NCI-H345 treated with DMSO at 0.1 percent for 48 hours (cell line): ENCODE data around the gene EFCAB10.
"Not testable (repeated sequence)": the region's sequence is repeated elsewhere in the genome, so short reads cannot be mapped to it uniquely, and the experiment has no call there.

Experiments used
- DNase-seq: peaks from one replicate; lab custom pipeline; 2025; ENCODE audit not compliant: unreplicated experiment; lab: John Stamatoyannopoulos, UW

Gene EFCAB10

DNA sequence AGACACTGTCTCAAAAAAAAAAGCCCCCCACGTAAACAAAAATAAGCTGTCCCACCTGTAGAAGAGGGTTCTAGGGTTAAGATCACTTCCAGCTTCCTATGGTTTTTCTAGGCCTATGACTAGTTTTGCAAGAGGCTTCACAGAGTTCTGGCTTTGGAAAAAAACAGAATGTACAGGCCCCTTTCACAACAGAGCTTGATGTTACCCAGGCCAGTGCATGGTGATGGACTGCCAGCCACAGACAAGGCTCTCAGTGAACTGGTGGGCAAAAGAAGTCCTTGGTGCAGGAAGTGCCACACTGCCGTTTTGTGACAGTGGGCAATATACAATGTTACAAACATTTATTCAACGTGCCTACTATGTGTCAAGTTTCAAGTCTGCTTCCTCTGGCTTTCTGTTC, 18.3 kb upstream of the EFCAB10 start:
- no peak for DNase-seq

DNA sequence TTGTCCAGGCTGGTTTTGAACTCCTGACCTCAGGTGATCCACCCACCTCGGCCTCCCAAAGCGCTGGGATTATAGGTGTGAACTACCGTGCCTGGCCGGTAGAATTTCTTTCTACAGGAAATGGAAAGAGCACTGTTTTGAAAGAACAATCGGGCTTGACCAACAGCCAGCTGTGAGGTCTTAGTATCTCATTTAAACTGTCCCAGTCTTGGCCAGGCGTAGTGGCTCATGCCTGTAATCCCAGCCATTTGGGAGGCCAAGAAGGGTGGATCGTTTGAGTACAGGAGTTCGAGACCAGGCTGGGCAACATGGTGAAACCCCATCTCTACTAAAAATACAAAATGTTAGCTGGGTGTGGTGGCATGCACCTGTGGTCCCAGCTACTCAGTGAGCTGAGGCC, 17.8 kb upstream of the EFCAB10 start:
- DNase-seq, result not testable (repeated sequence)

DNA sequence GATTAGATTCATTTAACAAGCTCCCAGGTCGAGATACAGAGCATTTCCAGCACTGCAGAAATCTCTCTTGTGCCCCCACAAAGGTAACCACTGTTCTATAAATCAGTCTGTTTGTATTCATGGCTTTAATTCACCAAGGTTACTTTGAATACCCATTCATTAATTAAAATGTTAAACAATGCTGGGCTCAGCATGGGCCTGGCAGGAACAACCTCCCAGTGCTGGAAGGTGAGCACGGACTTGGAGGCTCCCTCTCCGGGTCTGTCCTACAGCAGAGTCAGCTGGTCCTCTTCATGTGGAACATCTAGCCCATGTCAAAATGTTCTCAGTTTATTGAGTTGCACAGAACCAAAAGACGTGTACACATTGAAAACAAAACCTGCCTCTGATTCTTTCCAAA, 15.6 kb upstream of the EFCAB10 start:
- DNase-seq, result no peak

DNA sequence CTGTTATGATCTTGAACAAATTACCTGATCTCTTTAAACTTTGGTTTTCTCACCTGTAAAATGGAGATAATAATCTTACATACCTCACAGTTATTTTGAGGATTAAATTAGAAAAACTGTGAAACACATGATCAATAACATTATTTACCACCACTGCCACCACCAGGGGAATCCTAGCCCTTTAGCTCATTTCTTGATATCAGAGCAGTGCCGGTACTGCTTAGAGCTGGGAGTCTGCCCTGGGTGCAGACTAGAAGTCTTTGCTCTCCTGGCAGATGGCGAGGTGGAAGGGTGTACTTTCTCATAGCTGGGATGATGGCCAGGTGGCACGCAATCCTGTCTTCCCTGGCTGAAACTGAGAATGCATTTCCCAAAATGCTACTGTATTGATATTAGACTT, 12.7 kb upstream of the EFCAB10 start:
- no peak for DNase-seq

DNA sequence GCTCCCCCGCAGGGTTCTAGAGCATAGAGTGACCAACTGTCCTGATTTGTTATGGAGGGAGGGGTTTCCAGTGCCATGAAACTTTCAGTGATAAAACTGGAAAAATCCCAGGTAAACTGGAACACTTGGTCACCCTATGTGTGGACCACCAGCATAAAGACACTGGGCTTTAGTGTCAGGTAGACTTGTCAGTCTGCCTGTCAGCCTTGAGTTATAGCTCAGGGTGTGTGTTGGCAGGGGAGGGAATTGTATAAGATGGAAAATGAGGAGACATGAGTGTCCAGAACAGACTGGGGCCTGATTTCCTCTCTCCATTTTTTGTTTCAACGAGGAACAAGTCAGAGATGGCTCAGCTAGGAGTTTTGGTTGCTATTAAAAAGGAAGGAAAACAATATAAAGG, 10.2 kb upstream of the EFCAB10 start:
- no peak for DNase-seq

DNA sequence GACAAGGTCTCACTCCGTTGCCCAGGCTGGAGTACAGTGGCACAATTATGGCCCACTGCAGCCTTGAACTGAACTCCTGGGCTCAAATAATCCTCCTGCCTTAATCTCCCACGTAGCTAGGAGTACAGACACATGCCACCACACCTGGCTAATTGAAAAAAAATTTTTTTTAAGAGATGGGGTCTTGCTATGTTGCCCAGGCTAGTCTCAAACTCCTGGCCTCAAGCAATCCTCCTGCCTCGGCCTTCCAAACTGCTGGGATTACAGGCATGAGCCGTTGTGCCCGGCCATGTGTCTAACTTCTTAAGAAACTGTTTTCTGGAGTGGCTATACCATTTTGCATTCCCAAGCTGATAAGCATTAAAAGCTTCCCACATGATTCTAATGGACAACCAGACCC, 9.5 kb upstream of the EFCAB10 start:
- no peak for DNase-seq

DNA sequence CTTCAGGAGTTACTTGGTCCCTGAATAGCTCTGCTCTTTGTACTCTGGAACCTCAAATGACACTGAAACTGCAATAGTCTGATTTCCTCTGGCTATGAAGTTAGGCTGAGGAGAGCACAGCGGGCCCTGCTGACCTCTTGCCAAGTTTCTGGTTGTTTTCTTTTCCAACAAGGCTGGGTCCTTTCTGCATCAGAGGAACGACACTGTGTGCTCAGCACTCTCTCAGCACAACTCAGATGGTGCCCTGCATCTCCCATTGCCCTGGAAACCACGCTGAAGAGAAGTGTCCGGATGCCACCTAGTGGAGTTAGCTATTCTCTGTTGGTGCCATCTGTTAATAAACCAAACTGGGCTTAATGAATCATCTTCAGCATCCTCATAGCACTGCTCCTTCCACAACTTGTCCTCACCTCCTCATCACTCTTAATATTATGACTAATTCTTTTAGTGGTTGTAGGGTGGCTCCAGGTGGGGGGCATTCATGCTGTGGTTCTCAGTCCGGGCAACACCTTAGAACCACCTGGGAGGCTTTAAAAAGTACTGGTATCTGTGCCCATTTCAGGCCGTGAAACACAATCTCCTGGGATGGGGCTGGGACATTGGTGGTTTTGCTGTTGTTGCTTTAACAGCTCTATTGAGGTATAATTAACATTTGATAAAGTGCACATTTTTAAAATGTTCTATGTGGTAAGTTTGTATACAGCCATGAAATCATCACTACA, 8.2 kb upstream of the EFCAB10 start:
- peak; percentile 75 for DNase-seq

DNA sequence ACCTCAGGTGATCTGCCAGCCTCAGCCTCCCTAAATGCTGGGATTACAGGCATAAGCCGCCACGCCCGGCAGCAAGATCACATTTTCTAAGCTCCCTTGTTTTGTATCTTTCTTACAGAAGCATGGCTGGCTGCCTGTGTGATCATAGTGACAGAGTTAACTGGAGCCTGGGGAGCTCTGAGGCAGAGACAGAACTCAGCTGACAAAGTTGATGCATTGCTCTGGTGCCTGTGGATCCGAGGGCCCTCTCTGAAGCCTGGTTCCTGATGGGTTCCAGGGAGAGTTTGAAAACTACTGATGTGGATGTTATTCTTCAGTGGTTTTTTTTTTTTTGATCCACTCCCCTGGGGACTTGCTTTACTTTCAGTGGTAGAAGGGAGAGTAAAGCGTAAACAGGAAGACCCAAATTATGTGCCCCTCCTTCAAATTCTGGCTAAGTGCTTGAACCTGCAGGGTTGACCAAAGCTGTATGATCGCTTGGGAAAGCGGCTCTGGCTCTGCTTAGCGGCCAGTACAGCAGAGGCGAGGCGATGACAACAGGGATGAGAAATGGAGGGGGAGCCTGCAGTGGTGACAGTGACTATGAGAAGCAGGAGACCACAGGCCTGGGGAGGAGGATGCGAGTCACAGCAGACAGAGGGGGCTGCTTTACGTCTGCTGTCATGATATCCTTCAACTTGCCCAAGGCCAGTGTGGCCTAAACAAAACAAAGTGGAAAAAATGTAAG, 6.8 kb upstream of the EFCAB10 start:
- no peak for DNase-seq

DNA sequence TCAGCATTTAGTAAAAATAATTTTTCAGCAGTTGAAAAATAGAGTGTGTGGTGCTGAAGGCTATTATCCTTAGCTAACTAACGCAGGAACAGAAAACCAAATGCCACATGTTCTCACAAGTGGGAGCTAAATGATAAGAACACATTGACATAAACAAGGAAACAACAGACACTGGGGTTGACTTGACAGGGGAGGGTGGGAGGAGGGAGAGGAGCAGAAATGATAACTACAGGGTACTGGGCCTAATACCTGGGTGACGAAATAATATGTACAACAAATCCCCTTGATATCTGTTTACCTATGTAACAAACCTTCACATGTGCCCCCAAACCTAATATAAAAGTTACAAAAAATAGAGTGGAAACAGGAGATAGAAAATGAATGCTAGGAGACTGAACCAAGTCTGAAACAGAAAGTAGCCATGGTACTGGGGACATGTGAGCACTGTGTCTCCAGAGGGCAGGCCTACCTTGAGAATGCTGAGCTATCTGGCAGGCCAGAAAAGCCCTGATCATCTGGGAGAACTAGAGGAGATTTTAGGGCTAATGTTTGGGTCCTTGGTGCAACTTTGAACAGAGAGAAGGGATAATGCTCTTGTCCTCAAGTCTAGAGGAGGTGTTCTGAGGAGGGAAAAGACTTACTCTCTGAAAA, 4.7 kb upstream of the EFCAB10 start:
- DNase-seq, result no peak

DNA sequence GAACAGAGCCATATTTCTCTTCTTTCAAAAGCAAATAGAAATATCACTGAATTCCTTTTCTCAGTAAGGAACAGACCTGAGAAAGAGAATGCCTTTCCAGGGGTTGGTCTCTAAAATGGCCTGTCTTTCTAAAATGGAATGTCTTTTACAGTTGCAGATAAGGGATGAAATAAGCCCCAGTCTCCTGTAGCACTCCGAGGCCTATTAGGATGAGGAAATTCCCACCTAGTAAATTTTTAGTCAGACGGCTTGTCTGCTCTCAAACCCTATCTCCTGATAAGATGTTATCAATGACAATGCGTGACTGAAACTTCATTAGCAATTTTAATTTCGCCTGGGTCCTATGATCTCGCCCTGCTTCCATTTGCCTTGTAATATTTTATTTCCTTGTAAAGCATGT, 2.9 kb upstream of the EFCAB10 start:
- DNase-seq, result no peak

DNA sequence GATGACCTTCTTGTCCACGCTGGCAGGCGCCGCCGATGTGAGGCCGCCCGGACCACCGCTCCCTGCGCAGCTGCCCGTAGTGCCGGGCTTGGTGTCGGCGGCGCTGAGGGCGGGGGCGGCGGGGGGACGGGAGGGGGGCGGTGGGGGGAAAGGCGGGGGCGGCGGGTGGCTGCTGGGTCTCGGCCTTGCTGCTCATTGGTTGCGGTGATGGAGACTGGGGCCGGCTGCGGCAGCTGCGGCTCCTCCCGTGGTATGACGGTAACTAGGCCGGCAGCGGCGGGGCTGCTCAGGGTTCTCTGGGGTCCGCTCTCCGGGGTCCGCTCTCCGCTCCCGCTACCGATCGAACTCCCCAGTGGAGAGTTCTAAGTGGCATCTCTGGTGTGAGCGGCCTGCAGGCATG, 1.8 kb upstream of the EFCAB10 start:
- DNase-seq, result no peak

DNA sequence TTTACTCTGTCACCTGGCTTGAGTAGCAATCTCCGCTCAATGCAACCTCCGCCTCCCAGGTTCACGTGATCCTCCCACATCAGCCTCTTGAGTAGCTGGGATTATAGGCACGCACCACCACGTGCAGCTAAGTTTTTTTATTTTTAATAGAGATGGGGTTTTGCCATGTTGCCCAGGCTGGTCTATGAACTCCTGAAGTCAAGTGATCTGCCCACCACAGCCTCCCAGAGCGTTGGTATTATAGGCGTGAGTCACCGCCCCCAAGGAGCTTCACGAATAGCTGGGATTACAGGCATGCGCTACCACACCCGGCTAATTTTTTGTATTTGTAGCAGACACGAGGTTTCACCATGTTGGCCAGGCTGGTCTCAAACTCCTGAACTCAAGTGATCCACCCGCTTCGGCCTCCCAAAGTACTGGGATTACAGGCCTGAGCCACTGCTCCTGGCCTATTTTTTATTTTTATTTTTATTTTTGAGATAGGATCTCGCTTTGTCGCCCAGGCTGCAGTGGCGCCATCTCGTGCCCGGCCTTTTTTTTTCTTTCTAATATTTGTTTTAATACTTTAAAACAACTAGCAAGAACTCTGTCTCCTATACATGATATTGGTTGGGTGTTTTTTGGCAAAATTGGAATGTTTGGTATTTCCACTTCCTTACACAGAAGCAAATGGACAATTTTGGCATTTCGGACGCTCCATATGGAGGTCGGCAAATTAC, 1.1 kb downstream of the EFCAB10 start:
- DNase-seq, result no peak

DNA sequence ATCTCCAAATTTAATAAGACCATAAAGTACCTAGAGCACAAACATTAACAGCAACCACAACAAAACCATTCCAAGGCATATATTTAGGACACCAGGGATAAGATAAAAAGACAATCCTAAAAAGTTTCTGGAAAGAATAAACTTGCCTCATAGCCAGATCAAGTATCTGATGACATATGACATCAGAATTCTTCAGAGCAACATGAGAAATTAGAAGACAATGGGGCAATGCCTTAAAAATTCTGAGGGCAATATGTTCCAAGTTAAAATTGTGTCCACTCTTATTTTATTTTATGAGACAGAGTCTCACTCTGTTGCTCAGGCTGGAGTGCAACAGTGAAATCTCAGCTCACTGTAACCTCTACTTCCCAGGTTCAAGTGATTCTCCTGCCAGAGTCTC, 2.8 kb downstream of the EFCAB10 start:
- DNase-seq, result no peak

DNA sequence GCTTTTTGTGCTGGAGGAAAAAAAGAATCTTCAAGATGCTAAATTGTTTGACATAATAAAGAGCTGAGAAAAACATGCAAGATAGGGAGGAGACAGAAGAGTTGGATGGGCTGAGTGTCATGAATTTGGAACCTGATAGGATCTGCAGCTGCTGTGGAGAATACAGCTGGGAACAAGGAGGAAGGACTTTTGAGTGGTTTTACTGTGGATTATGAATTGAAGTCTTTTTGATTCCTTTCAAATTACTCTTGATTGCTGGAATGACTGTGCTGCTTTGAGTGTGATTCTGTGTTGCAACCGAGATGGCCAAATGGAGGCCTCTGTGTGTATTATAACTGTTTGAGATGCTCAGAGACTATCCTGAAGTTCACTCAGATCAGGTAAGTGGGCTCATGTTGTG, 4.0 kb downstream of the EFCAB10 start:
- DNase-seq, result no peak

DNA sequence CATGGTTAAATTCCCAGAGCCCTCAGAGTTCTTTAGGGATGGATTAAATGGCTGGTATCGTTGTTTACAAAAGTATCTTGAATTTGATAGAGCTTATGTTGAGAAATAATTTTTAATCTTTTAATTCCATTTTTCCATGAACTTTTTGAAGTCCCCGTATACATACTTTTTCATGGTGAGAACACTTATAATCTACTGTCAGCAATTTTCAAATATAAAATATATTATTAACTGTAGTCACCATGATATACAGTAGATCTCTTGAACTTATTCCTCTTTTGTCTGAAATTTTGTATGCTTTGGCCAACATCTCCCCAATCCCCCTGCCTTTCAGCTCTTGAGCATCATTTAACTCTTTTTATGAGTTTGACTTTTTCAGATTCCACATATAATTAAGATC, 9.4 kb downstream of the EFCAB10 start:
- DNase-seq, result no peak

DNA sequence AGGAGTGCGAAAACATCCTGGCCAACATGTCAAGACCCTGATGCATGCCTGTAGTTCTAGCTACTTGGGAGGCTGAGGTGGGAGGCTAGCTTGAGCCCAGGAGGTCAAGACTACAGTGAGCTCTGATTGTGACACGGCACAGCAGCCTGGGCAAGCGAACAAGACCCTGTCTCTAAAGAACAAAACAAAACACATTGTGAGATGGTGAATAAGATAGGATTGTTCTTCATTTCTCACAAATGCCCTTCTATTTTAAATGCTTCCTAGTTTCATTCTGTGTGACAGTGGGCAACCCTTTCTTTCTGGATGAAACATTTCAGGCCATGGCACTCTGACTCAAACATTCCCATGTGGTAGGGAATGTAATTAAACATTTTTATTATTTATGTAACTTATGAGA, 13.5 kb downstream of the EFCAB10 start:
- DNase-seq, result no peak

DNA sequence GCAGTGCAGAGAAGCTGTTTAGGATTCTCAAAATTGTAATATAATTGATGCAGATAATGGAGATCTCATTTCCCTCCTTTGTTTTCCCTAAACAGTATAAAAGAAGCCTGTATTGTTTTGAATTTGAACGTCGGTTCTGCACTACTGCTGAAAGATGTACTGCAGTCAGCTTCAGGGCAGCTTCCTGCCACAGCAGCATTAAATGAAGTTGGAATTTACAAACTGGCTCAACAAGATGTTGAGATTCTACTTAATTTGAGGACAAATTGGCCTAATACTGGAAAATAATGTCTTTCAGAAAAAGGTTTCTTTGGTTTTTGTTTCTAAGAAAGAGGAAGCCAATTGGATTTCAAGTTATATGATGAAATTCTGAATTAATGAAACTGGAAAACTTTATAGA, 14.3 kb downstream of the EFCAB10 start:
- DNase-seq, result no peak

DNA sequence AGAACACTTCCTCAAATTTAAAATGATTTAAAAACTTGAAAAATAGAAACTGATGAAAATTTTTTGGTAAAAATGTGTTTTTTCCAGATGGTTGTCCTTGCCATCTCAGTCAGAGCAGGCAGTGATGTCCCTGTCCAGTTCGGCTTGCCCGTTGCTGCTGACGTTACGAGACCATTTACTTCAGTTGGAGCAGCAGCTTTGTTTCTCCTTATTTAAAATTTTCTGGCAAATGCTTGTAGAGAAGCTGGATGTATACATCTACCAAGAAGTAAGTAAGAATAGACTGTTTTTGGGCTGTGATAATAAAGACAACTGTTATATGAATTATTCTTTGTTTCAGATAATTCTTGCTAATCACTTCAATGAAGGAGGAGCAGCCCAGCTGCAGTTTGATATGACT, 16.1 kb downstream of the EFCAB10 start:
- DNase-seq, result no peak

DNA sequence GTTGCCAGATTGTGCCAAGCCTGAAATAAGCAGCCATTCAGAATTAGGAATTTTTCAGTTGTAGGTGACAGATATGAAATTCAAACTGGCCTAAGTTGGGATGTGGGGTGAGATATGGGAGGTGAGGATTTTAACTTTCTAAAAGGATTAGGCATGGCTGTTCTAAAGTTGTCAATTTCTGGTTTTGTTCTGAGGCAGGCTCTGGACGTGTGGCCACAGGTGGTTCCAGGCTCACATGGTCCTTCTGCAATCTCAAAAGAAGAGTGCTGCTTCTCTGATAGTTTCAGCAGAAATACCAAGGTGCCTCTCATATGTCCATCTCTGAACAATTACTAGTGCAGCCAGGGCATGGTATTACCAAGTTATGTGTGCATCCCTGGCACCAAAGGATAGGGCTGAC, 21.4 kb downstream of the EFCAB10 start:
- DNase-seq, result no peak

DNA sequence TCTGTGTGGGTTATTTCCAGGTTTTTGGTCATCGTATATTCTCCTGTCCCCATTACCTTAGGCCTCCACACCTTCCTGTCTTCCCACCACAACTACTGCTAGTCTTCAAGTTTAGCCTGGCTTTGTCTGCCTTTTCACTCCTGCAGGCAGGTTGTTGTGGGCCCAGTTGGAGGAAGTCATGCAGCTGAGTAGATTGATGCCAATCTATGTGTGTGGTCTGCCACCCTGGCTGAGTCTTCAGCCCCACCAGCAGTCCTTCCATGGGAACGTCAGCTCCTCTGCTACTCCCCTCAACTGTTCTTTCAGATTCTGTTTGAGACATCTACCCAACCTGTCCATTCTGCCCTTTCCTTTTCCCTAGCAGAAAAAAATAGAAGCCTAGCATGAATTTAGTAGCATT, 43.0 kb downstream of the EFCAB10 start:
- DNase-seq, result no peak

DNA sequence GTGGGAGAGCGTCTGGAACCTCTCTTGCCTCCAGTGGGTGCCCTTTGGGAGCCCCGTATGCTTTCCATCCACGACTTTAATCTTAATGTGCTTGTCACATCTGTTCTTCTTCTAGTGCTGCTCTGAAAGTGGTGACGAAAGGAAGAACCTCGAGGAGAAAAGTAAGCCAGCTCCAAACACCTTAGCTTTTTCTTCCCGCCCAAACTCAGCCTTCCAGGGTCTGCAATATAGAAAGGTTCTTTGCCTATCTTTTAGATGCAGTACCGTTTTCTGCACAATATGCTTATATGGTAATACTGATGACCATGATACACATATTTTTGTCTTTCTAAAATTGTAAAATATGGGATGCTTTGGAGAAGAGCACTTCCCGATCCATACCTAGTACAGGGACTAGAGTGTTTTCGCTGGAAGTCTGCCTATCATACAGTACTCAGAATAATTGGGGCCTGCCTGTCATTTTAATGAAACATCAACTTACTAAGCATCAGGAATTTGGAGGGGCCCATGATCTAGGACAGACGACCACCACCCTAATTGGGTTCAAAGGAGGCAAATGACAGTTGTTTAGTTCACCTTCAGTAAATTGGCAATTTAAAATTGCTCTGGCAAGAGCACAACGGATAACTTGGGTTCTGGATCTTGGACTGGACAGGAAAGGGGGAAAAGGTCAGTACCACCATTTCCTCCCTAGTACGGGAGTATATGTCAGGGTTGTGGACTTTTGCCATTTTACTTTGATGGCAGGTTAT, 48.4 kb downstream of the EFCAB10 start:
- DNase-seq, result no peak
